ENCODE results near the gene CUX1.

Gene CUX1

GRCh38 chr7:101778026-101778580 is 39.3 kb upstream of the CUX1 start:
- no peak for TF ChIP-seq CTCF (IDR thresholded peaks at IDR 0.05; ENCODE audit: borderline replicate concordance, insufficient read depth, low read depth, low read length)
- no peak overlapping the region for H3K4me3 ChIP-seq (ENCODE audit: low read depth, low read length)

DNA sequence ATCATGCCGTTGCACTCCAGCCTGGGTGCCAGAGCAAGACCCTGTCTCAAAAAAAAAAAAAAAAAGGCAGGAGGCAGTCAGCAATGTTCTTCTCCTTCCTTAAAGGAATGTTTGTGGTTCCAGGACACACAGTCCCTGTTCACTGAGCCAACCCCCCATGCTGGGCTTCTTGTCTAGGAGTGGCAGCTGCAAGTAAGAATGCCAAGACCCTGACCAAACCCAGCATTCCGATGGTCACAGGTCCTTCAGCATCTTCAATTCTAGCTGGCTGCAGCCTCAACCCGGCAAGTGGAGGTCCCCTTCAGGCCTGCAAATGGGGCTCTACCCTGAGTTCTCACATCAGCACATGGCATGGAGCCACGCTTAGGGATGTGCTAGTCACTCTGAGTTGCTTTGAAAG is 38.2 kb upstream of the CUX1 start:
- TF ChIP-seq CTCF (IDR thresholded peaks at IDR 0.05; ENCODE audit: borderline replicate concordance, insufficient read depth, low read depth, low read length): no peak
- H3K4me3 ChIP-seq (ENCODE audit: low read depth, low read length): no peak overlapping the region

- TF ChIP-seq CTCF (IDR thresholded peaks at IDR 0.05; ENCODE audit: borderline replicate concordance, insufficient read depth, low read depth, low read length): no peak
- no peak overlapping the region for H3K4me3 ChIP-seq (ENCODE audit: low read depth, low read length)
These were observed 37.1 kb upstream of the CUX1 start for GRCh38 chr7:101780281-101780680.

- H3K4me3 ChIP-seq (ENCODE audit: low read depth, low read length): no peak overlapping the region
- TF ChIP-seq CTCF (IDR thresholded peaks at IDR 0.05; ENCODE audit: borderline replicate concordance, insufficient read depth, low read depth, low read length): no peak
These were observed 36.0 kb upstream of the CUX1 start for GRCh38 chr7:101781439-101781838.

GRCh38 chr7:101782476-101782875 is 35.0 kb upstream of the CUX1 start:
- TF ChIP-seq CTCF (IDR thresholded peaks at IDR 0.05; ENCODE audit: borderline replicate concordance, insufficient read depth, low read depth, low read length): no peak
- H3K4me3 ChIP-seq (ENCODE audit: low read depth, low read length): no peak overlapping the region

GRCh38 chr7:101782896-101783295 is 34.5 kb upstream of the CUX1 start:
- no peak overlapping the region for H3K4me3 ChIP-seq (ENCODE audit: low read depth, low read length)
- no peak for TF ChIP-seq CTCF (IDR thresholded peaks at IDR 0.05; ENCODE audit: borderline replicate concordance, insufficient read depth, low read depth, low read length)

DNA sequence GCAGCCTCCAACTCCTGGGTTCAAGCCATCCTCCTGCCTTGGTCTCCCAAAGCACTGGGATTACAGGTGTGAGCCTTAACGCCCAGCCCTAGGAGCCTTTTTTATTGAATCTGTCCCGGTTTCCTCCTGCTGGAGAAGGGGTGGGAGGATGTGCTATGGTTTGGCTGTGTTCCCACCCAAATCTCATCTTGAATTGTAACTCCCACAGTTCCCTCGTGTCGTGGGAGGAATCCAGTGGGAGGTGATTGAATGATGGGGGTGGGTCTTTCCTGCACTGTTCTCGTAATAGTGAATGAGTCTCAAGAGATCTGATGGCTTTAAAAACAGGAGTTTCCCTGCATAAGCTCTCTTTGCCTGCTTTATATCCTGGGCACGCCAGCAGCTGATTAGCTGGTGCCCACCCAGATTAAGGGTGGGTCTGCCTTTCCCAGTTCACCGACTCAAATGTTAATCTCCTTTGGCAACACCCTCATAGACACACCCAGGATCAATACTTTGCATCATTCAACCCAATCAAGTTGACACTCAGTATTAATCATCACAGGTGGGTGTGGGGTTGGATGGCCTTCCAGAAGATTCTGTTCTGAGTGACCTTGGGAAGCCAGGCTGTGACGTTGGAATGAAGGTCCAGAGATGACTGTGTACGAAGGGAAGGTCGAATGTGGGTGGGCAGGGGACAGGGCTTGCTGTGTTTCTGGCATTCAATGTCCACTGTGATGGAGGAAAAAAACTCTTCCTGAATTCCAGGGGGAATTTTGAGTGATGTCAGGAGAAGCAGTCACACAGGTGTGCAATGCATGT is 33.8 kb upstream of the CUX1 start:
- no peak overlapping the region for H3K4me3 ChIP-seq (ENCODE audit: low read depth, low read length)
- no peak for TF ChIP-seq CTCF (IDR thresholded peaks at IDR 0.05; ENCODE audit: borderline replicate concordance, insufficient read depth, low read depth, low read length)
